Measurements from ENCODE around the gene KCNAB1.
"Not testable (repeated sequence)": the region's sequence is repeated elsewhere in the genome, so short reads cannot be mapped to it uniquely, and the experiment has no call there.

DNA sequence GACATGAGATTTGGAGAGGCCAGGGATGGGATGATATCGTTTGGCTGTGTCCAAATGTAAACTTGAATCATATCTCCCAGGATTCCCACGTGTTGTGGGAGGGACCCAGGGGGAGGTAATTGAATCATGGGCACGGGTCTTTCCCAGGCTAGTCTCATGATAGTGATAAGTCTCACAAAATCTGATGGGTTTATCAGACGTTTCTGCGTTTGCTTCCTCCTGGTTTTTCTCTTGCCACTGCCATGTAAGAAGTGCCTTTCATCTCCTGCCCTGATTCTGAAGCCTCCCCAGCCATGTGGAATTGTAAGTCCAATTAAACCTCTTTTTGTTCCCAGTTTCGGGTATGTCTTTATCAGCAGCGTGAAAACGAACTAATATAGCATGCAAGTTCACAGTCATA is 442.1 kb downstream of the KCNAB1 start:
- TF ChIP-seq, protein P1, sequence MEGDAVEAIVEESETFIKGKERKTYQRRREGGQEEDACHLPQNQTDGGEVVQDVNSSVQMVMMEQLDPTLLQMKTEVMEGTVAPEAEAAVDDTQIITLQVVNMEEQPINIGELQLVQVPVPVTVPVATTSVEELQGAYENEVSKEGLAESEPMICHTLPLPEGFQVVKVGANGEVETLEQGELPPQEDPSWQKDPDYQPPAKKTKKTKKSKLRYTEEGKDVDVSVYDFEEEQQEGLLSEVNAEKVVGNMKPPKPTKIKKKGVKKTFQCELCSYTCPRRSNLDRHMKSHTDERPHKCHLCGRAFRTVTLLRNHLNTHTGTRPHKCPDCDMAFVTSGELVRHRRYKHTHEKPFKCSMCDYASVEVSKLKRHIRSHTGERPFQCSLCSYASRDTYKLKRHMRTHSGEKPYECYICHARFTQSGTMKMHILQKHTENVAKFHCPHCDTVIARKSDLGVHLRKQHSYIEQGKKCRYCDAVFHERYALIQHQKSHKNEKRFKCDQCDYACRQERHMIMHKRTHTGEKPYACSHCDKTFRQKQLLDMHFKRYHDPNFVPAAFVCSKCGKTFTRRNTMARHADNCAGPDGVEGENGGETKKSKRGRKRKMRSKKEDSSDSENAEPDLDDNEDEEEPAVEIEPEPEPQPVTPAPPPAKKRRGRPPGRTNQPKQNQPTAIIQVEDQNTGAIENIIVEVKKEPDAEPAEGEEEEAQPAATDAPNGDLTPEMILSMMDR (IDR thresholded peaks at IDR 0.05; ENCODE audit: low read length): not testable (repeated sequence)
- not testable (repeated sequence) for TF ChIP-seq EZH2phosphoT487 (IDR thresholded peaks at IDR 0.05; ENCODE audit: low read length)
